Measurements from ENCODE around the gene UBE2K.

- TF ChIP-seq CTCF (tag by site-specific recombination; IDR thresholded peaks at IDR 0.05) (no peak), GFI1B (tag by site-specific recombination; IDR thresholded peaks at IDR 0.05) (no peak), SP3 (tag by site-specific recombination; IDR thresholded peaks at IDR 0.05) (no peak), RBAK (tag by site-specific recombination; IDR thresholded peaks at IDR 0.05) (no peak), ZFP41 (tag by site-specific recombination; IDR thresholded peaks at IDR 0.05; ENCODE audit: borderline replicate concordance) (no peak), ZBTB44 (tag by site-specific recombination; IDR thresholded peaks at IDR 0.05) (no peak), ZNF416 (tag by site-specific recombination; IDR thresholded peaks at IDR 0.05) (no peak), ZNF350 (tag by site-specific recombination; IDR thresholded peaks at IDR 0.05) (no peak)
Observed at GRCh38 chr4:39719804-39720580, 22.1 kb downstream of the UBE2K start.

All from HEK293 (cell line).